GM19467 (cell line): ENCODE measurements around the gene AEN.

Source experiments
- ATAC-seq: cut with Tn5 transposase; IDR thresholded peaks from one replicate; pipeline ENCODE4 v1.9.1; 2021; ENCODE audit warnings: mild to moderate bottlenecking, moderate library complexity; ENCODE audit not compliant: unreplicated experiment

AEN gene, protein sequence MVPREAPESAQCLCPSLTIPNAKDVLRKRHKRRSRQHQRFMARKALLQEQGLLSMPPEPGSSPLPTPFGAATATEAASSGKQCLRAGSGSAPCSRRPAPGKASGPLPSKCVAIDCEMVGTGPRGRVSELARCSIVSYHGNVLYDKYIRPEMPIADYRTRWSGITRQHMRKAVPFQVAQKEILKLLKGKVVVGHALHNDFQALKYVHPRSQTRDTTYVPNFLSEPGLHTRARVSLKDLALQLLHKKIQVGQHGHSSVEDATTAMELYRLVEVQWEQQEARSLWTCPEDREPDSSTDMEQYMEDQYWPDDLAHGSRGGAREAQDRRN

GRCh38 chr15:88620995-88621772 lies at the start of gene AEN:
TSS of gene AEN (plus strand) at chr15:88621340. CDS start at chr15:88626210, 4,870 bp downstream.
- ATAC-seq, result peak; percentile 94

DNA sequence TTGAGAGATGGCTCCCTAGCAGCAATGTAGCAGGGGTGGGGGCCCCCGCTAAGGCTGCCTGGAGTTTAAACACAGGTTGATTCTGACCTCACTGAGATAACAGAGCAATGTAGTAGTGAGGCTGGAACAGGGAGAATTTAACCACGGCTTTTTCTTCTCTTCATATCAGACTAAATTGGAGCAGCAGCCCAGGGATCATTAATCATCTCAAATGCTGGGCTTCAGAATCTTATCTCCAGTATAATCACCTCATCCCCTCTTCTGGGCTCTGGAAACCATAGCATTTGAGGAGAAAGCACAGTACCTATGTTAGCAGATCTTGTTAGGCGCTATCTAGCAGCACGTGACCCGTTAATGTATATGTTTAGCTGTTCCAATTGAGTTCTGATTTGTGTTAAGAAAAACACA lies 49.3 kb upstream of the AEN start:
- no peak for ATAC-seq

GRCh38 chr15:88574077-88574476 lies 47.1 kb upstream of the AEN start:
- ATAC-seq, result no peak

DNA sequence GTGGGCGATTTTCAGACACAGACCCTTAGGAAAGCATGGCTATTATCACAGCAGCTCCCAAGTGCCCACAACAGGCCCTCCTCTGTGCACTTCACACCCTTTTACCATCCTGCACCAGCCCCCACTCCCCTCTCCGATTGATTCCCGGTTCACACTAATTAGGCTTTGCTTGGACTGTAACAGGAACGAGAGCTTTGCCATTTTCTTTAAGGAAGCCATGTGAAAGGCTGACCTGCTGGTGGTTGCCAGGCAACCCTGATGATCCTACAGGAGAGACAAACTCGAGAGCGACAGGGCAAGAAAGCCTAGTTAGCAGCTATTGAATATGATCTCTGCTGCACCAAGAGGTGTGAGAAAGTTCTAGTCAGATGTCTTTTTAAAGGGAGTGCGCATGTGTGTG lies 46.5 kb upstream of the AEN start:
- no peak for ATAC-seq

- ATAC-seq, result no peak
Observed at GRCh38 chr15:88579322-88579721, 41.8 kb upstream of the AEN start.

- no peak for ATAC-seq
Observed at GRCh38 chr15:88580532-88580931, 40.6 kb upstream of the AEN start.

DNA sequence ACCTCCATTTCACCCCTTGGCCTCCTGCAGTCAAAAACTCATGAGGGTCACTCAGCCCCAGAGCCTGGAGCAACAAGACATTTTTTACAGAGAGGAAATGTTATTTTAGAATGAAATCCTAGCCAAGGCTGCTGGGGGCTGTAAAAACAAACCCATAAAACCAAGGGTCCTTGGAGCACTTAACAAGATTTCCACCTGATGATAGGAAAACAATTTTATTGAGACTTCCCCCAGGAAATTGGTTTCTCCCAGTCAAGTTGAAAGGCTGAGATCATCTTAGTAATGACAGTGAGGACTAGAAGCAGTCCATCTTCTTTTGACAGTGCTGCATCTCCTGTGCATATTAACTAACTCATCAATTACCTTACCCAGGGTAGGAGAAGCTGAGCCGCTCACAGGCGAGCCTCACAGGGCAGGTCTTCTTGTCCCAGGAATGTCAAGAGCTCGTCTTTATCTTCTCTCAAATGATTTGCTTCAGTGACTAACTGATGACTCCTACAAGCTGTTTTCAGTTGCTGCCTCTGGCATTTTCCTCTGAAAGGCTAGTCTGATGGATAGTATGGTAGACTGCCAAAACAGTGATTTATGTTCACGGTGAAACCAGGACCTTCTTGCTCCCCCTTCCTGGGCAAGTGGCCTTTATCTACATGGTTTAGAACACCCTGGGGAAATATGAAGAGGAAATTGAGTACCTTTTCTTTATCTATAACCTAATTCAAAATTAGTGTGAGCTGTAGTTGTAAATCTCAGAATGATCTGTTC lies 34.6 kb upstream of the AEN start:
- ATAC-seq, result no peak

- no peak for ATAC-seq
Observed at GRCh38 chr15:88590759-88591158, 30.4 kb upstream of the AEN start.

GRCh38 chr15:88591384-88591783 lies 29.8 kb upstream of the AEN start:
- ATAC-seq, result no peak

GRCh38 chr15:88603885-88604284 lies 17.3 kb upstream of the AEN start:
- no peak for ATAC-seq

DNA sequence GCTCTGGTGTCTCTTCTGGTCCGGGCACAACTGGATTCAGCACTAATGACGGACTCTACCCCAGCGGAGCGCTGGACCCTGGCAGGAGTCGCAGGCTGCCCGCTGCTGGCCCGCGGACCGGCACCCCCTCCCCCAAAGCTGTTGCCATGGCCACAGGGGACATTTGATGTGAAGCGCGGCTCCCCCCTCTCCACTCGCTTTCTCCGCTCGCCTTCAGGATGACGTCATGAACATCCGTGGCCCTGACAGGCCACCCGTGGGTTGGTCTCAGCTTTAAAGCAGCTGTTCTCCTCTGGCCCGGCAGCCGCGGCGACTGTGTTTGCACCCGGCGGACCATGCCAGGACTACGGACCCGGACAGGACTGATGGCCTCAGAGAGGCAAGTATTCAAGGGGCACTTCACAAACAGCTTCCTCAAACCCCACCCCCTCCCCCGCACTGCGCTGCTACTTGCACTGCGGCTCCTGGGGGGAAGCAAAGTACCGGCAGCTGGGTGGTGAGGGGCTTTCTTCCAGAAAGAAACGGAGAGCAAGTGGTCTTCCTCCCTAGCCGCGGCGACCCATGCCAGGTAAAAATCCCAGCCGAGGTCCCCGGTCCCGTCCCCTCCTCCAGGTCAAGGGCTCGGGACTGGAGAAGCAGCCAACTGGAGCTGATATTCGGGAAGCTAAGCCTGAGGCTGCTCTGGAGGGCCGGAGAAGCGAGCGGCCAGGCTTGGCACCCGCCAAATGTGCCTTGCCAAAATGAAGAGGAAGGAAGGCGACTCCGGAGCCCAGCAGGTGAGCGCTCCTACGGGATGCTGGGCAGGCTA lies 16.6 kb upstream of the AEN start:
- ATAC-seq, result no peak

GRCh38 chr15:88605189-88606069 lies 15.7 kb upstream of the AEN start:
- ATAC-seq, result no peak

DNA sequence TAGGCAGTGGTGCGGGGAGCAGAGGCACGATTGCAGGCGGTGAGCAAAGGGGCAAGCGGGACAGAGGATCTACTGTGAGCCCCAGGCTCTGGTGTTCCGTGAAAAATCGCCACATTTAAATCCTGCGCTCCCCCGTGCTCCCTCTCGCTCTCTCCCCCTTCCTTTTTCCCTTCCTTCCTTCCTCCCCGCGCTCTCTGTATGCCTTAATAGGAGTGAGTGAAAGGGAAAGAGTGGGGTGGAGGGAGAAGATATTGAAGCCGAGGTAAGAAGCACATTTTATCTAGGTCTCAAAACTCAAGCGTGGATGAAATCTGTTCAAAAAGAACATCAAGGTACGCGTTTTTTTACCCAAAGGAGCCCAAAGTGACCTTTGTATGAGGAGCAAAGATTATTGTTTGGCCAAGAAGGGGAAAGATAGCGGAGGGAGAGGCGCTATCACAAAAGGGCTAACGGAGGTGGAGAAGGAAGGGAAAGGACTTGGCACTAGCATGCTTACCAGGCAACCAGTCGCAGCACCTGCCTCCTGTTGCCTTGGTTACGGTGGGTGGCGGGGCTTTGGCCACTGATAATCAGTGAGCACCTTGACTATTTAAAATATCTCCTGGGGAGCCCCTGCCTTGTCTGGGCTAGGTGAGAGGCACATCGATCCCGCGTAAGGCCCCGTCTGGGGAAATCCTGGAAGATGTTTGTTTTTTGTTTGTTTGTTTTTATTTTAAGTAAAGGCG lies 14.9 kb upstream of the AEN start:
- no peak for ATAC-seq

DNA sequence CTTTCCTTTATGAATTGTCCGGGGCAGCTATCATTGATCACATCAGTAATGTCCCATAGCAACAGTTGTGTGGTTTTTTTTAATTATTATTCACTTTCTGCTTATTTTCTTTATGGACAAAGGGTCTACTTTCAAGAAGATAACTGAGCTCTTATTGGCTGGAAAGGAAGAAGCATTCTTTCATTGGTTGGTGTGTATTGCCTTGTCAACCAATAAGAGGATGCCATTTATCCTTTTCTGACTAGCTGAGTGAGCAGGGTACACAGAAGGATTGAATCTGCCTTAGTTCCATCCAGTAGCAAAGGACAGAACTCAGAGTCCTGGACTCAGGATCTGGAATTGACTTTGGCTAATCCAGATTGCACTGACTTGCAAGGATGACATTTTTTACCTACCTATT lies 13.2 kb upstream of the AEN start:
- ATAC-seq, result no peak

DNA sequence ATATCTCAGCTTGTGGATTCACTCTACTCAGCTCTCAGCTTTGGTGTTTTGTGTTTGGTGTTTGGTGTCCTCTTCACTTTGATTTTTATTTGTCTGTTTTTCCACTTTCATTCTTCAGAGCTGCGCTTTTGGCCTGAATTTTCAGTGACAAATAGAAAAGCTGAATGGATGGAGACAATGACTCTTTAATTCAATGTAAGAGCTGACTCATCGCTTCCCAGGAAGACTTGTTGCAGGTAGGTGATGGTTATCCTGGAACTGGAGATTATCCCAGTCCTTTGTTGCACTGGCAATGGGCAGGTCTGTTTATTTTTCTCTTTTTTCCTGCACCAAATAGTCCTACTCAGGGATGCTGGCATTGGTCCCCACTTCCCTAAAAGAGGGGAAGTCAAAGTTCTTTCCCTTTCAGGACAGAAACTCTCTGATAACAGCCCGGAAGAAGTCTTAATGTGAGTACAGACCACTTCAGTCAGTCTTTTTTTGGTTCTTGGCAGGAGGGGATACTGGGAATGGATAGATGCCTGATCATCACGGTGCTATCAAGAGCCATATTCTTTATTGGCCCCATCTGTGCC lies 12.4 kb upstream of the AEN start:
- no peak for ATAC-seq

- ATAC-seq, result no peak
Observed at GRCh38 chr15:88609344-88610090, 11.6 kb upstream of the AEN start.

DNA sequence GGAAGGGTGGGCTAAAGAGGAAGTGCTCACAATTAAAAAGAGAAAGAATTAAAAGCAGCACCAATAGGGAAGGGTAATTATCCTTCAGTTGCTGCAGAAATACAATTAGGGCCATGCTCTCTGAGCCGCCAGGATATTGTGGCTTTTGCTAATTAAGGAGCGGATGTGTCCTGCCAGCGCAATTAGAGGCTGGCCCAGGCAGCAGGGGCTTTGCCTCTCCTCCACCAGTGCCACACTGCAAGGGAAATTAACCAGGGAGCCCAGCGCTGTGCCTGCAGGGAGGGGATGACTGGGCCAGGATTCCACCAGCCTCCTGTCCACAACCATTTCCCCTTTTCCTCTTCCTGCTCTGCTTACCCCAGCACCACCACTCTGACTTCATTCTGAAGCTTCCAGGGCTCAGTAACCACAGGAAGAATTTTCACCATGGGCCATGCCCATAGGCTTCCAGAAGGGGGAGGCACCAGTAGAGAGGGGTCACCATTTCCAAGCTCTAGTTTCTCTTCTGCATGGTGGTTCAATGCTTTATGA lies 10.4 kb upstream of the AEN start:
- no peak for ATAC-seq
